OCI-LY1 (cell line): ENCODE measurements around the gene TOR1B.
A peak's percentile ranks its signal among the peaks of the same experiment; 100 is the strongest.

Experiments used
- H2AFZ ChIP-seq: fragments of 200-600 bp; sonication (generic), shearing (Covaris generic); 2 replicates; pipeline ENCODE4 v1.6.0; 2014; ENCODE audit warnings: antibody characterized with exemption, mild to moderate bottlenecking, low read length
- H3F3A ChIP-seq: fragments of 200-600 bp; sonication (generic), shearing (Covaris generic); 2 replicates; pipeline ENCODE4 v1.6.0; 2014; ENCODE audit warnings: mild to moderate bottlenecking, antibody characterized with exemption, low read length, moderate library complexity; ENCODE audit not compliant: insufficient read depth
- H3K27ac ChIP-seq: fragments of 200-600 bp; sonication (generic); 2 replicates; pipeline ENCODE4 v1.5.1; 2014; ENCODE audit warnings: low read length, mixed run types, mild to moderate bottlenecking, low read depth; ENCODE audit not compliant: poor library complexity, severe bottlenecking
- H3K27me3 ChIP-seq: fragments of 200-600 bp; sonication (generic); 2 replicates; pipeline ENCODE4 v1.6.0; 2014; ENCODE audit warnings: antibody characterized with exemption, mild to moderate bottlenecking, low read length, moderate library complexity; ENCODE audit not compliant: insufficient read depth
- H3K36me3 ChIP-seq: fragments of 200-600 bp; sonication (generic); 2 replicates; pipeline ENCODE4 v1.6.1; 2014; ENCODE audit warnings: mild to moderate bottlenecking, antibody characterized with exemption, low read length, moderate library complexity, mixed read lengths; ENCODE audit not compliant: insufficient read depth
- H3K4me1 ChIP-seq: fragments of 200-600 bp; sonication (generic); 2 replicates; pipeline ENCODE4 v1.5.1; 2014; ENCODE audit warnings: mild to moderate bottlenecking, low read length, moderate library complexity; ENCODE audit not compliant: insufficient read depth, severe bottlenecking
- H3K4me2 ChIP-seq: fragments of 200-600 bp; sonication (generic), shearing (Covaris generic); 2 replicates; pipeline ENCODE4 v1.6.1; 2014; ENCODE audit warnings: low read length
- H3K4me3 ChIP-seq: fragments of 200-600 bp; sonication (generic); 2 replicates; pipeline ENCODE4 v1.5.1; 2014; ENCODE audit warnings: low read length, low read depth, mild to moderate bottlenecking, mixed read lengths; ENCODE audit not compliant: poor library complexity, severe bottlenecking
- H3K79me2 ChIP-seq: fragments of 200-600 bp; shearing (Covaris generic); 2 replicates; pipeline ENCODE4 v1.6.1; 2016; ENCODE audit warnings: mixed run types, low read length, mixed read lengths; ENCODE audit not compliant: insufficient read depth
- H3K9ac ChIP-seq: fragments of 200-600 bp; sonication (generic), shearing (Covaris generic); 2 replicates; pipeline ENCODE4 v1.6.1; 2014; ENCODE audit warnings: mild to moderate bottlenecking, low read length, mixed read lengths
- H3K9me2 ChIP-seq: fragments of 200-600 bp; sonication (generic), shearing (Covaris generic); 2 replicates; pipeline ENCODE4 v1.6.1; 2014; ENCODE audit warnings: low read depth, mild to moderate bottlenecking, low read length, mixed read lengths
- H3K9me3 ChIP-seq: fragments of 200-600 bp; shearing (Covaris generic); 2 replicates; pipeline ENCODE4 v1.6.1; 2014; ENCODE audit warnings: low read length, mixed read lengths
- H4K20me1 ChIP-seq: fragments of 200-600 bp; sonication (generic), shearing (Covaris generic); 2 replicates; pipeline ENCODE4 v1.6.0; 2016; ENCODE audit warnings: mild to moderate bottlenecking, low read length; ENCODE audit not compliant: insufficient read depth
- CTCF ChIP-seq: fragments of 200-600 bp; sonication (generic), shearing (Covaris generic); IDR thresholded peaks from 2 replicates; pipeline ENCODE4 v1.5.1; 2017; ENCODE audit warnings: mild to moderate bottlenecking, antibody characterized with exemption, low read length, moderate library complexity, mixed read lengths
- EZH2 ChIP-seq: fragments of 200-600 bp; sonication (generic), shearing (Covaris generic); IDR thresholded peaks from 2 replicates; pipeline ENCODE4 v1.8.0; 2017; ENCODE audit warnings: borderline replicate concordance, mixed run types, mild to moderate bottlenecking, antibody characterized with exemption, low read length, moderate library complexity, mixed read lengths

TOR1B gene

GRCh38 chr9:129839324-129840023 is 36.5 kb downstream of the TOR1B start:
- Histone ChIP-seq H2AFZ (no peak overlapping the region), H3K9ac (no peak overlapping the region), H3F3A (no peaks in the 10 kb centered on the region), H3K27ac (no peak overlapping the region), H4K20me1 (no peaks in the 10 kb centered on the region), H3K4me3 (no peak overlapping the region), H3K36me3 (peaks cover 6% of the 10 kb centered on the region; the same call in 1 of the 2 replicates), H3K4me2 (peak overlapping the region; percentile 14; the same call in 1 of the 2 replicates), H3K9me3 (no peaks in the 10 kb centered on the region), H3K9me2 (no peaks in the 10 kb centered on the region), H3K79me2 (peaks cover 3% of the 10 kb centered on the region), H3K4me1 (peaks cover 35% of the 10 kb centered on the region), H3K27me3 (no peaks in the 10 kb centered on the region)
- TF ChIP-seq EZH2 (no peak), CTCF (no peak)

DNA sequence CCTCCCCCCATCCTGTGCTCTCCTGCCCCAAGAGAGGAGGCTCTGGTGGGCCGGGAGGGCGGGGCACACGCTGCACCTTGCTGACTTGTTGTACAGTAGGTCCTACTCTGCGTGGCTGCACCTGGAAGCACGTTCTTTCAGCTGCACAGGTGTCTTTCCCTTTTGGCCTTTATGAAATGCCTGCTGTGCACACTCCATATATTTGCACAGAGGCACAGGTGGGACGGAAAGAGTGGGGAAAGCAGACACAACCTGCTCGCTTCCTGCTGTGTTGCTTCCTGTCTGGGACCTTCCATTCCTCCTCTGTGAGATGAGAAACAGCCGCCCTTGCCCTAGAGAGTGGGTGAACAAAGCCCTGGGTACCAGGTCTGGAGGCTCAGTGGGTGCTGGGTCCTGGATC is 37.0 kb downstream of the TOR1B start:
- no peak for TF ChIP-seq EZH2
- no peak for TF ChIP-seq CTCF
- Histone ChIP-seq H3K4me2 (no peak overlapping the region; the same call in 1 of the 2 replicates), H3K79me2 (no peaks in the 10 kb centered on the region)

DNA sequence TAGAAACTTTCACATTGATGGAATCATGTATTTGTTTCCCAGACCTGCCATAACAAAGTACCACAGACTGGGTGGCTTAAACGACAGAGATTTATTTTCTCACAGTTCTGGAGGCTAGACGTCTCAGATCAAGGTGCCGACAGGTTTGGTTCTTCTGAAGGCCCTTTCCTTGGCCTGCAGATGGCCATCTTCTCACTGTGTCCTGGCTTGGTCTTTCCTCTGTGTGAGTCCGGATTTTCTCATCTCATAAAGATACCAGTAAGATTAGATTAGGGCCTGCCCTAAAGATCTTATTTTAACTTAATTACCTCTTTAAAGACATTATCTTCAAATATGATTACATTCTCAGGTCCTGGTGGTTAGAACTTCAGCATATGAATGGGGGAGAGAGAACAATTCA is 38.1 kb downstream of the TOR1B start:
- Histone ChIP-seq H3K4me3 (no peak overlapping the region), H3F3A (no peaks in the 10 kb centered on the region), H3K27me3 (no peaks in the 10 kb centered on the region), H2AFZ (no peak overlapping the region), H3K79me2 (no peaks in the 10 kb centered on the region), H3K4me1 (peaks cover 32% of the 10 kb centered on the region), H3K9me3 (no peaks in the 10 kb centered on the region), H3K9ac (no peak overlapping the region), H3K9me2 (no peaks in the 10 kb centered on the region), H3K27ac (no peak overlapping the region), H4K20me1 (no peaks in the 10 kb centered on the region), H3K4me2 (no peak overlapping the region), H3K36me3 (peaks cover 6% of the 10 kb centered on the region; the same call in 1 of the 2 replicates)
- no peak for TF ChIP-seq CTCF
- TF ChIP-seq EZH2 = no peak

More for the DNA sequence above, 37.0 kb downstream of the TOR1B start:
- Histone ChIP-seq H3K9me3 (no peaks in the 10 kb centered on the region), H3K36me3 (peaks cover 6% of the 10 kb centered on the region; the same call in 1 of the 2 replicates), H3K27me3 (no peaks in the 10 kb centered on the region), H3F3A (no peaks in the 10 kb centered on the region), H3K27ac (no peak overlapping the region), H3K4me1 (peaks cover 35% of the 10 kb centered on the region), H3K4me3 (no peak overlapping the region), H2AFZ (no peak overlapping the region), H4K20me1 (no peaks in the 10 kb centered on the region), H3K9me2 (no peaks in the 10 kb centered on the region), H3K9ac (no peak overlapping the region)
